Lung microvascular endothelial cell (primary cell): Measurements from ENCODE around the gene SLC24A3. TPM values are rescaled to one million over a fixed set of nuclear protein-coding genes. Genes with fewer than 3 reads are reported as not detected.

Source experiments
- DNase-seq, 2 donors: peaks; one replicate each; pipeline versions ENCODE4 v3.0.0 to v3.0.0-alpha.2; 2010; ENCODE audit warnings: low read depth in 2 of 2
- total RNA-seq: library from RNA; depleted of rRNA; stranded (reverse); fragments of >200 nt; gene quantifications from 2 replicates; pipeline ENCODE4 v1.2.1, GENCODE V29; 2014

SLC24A3 gene
- total RNA-seq, 1 donor from 2014 or later: under 0.01 TPM

DNA sequence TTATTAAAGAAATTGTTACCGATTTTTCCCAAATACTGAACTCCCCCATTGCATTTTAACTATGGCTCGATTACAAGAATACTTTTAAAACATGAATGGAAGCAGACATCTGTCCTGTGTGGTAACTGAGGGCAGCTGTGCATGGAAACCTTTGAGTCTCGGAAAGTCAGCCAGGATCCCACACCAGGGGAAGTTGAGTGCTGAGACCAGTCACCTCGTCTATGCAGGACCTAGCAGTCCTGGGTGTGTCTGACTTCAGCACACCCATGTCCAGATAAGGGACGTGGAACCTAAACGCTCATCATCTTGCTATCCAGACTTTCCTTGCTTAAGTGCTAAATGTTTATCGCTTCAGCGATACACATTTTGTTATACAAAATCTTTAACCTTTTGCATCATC, 551.8 kb downstream of the SLC24A3 start:
- DNase-seq: no peak

DNA sequence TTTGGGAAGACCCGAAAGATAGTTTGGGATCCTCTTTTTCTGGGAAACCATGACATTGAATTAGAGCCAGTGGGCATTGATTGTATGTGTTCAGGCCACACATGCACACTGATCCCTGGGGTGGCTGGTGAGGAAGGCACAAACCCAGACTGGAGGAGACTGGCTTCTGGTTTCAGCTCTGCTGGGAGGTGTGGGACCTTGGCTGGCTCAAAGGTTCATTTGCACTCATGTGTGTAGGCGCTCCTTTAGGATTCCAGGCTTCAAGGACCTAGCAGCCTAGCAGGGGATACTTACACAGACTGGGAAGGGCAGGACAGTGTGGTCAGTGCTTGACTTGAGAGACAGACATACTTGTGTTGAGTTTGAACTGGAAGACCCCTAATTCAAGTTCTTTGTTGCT, 552.8 kb downstream of the SLC24A3 start:
- no peak for DNase-seq

DNA sequence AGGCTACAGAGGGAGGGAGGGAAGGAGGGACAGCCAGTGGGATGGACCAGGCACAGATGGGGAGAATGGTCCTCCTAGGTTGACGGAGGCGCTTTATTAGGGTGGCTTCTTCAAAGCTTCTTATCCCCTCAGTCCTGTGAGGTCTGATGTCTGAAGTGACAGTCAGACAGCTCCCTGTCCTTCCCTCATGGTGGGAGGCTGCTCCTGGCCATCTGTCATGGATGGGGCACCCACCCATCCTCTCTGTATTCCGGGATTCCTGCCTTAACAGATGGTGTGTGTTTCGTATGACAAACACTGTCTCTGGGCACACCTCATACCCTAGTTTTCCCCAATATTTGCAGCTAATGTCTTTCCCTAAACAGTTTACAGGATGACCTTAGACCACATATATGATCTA, 553.5 kb downstream of the SLC24A3 start:
- DNase-seq: no peak

DNA sequence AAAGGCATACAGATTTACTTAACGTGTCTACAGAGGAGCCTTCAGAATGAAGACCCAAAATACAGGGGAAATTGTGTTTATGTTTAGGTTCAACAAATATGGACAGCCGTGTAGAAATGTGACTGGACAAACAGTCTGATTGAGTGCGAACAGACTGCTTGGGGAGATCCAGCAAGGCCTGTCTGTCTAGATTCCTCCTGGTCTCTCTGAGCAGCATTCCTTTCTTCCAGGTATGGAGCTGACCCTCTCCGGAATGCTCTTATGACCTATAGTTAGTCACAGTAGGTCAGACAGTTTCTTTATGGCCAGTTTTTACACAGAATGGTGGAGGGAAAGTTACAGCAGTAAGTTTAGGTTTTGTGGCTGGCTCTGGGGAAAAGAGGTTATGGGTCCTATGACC, 554.6 kb downstream of the SLC24A3 start:
- DNase-seq: no peak

DNA sequence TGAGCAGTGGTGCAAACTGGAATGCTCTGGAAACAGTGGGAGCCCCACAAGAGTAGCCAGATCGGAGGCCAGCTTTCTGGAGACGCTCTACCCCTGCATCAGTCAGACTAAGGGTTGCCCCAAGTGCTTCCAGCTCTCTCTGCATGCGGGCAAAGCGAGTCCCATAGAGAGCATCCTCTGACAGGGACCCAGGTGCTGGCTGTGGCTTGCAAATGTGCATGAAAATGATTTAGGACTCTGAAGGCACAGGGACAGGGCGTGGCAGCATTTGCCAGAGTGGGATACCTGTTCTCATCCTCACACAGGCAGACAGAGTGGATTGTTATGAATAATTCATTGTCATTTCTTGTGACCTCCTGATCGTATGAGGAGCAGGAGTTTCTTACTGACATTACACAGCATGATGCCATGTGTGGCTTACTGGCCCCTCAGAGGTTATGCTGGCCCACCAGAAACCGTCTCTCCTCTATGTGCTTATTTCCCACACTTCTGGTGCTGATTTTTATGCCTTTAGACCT, 555.9 kb downstream of the SLC24A3 start:
- no peak for DNase-seq

DNA sequence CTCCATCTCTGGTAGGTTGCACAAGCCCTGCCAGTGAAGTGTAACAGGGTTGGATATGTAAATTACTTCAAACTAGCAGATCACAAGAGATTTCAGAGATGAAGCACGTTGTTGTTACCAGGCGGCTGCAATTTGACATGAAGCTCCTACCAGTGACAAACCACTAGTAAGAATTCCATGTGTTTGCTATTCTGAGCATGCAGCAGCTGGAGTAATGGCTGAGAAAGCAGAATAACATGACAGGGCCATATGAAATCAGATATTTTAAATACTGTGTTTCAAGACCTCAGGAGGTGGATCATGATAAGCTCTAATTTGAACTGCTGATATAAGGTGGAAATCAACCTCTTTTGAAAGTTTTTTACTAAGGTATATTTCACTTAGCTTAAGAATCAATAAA, 557.1 kb downstream of the SLC24A3 start:
- no peak for DNase-seq

DNA sequence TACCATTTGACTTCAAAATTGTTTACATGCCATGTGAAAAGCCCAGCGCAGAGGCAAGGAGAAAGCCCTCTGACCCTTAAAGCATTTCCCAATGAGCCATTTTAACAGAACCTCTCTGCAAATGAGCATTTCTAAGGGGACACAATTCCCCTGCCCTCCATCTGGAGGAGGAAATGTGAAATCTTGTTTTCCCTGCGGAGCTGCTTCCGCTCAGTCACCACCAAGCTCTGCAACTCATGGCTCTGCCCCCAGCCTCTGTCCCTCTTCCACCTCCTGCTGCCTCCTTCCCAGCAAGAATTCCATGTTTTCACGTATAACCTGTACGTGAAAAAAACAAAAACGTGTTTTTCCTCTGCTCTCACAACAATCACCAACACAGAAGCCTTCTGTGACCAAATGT, 557.9 kb downstream of the SLC24A3 start:
- DNase-seq: no peak

DNA sequence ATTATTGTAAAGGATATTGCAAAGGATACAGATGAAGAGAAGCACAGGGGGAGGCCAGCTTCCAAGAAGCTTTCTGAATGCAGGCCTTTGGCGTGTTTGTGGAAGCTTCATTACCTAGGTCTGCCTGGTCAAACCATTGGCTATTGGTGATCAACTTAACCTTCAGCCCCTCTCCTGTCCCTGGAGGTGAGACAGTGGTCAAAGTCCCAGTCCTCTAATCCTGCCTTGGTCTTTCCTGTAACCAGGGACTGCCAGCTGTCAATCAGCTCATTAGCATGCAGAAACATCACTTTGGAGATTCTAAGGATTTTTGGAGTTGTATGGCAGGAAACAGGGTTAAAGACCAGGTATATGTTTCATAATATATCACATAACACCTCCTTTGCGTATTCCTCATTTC, 558.6 kb downstream of the SLC24A3 start:
- no peak for DNase-seq
